Urinary bladder (tissue), 4 donors: Measurements from ENCODE around the gene KCNJ15. TPM values are rescaled to one million over a fixed set of nuclear protein-coding genes. Genes with fewer than 3 reads are reported as not detected.

Source experiments
- DNase-seq: peaks from one replicate; pipeline ENCODE4 v3.0.0-alpha.2; 2015; ENCODE audit errors: extremely low spot score
- H3K27ac ChIP-seq: one replicate; pipeline ENCODE4 v1.5.1; 2013; ENCODE audit warnings: low read depth, mild to moderate bottlenecking, moderate library complexity
- H3K36me3 ChIP-seq: one replicate; pipeline ENCODE4 v1.6.1; 2013; ENCODE audit warnings: mild to moderate bottlenecking, moderate library complexity; ENCODE audit not compliant: insufficient read depth
- H3K4me1 ChIP-seq: one replicate; pipeline ENCODE4 v1.6.1; 2013; ENCODE audit warnings: mild to moderate bottlenecking, moderate library complexity; ENCODE audit not compliant: insufficient read depth
- H3K4me3 ChIP-seq: one replicate; pipeline ENCODE4 v1.5.1; 2013; ENCODE audit warnings: low read depth, low read length
- WGBS: extraction: QIAGEN DNeasy Blood & Tissue Kit; methylation state at CpG from one replicate; pipeline ENCODE4 v1.1.7; 2013; 5-methylcytosine and 5-hydroxymethylcytosine counted together
- polyA plus RNA-seq: library from polyadenylated mRNA; stranded (reverse); fragments of 200-250 nt; gene quantifications from one replicate; pipeline ENCODE4 v1.2.3, GENCODE V29; 2013
- total RNA-seq: library from RNA; depleted of rRNA; stranded (reverse); fragments of >200 nt; gene quantifications from one replicate; pipeline ENCODE4 v1.2.3, GENCODE V29; 2014
- donor health status: healthy with polysubstance abuse.
- donor health status: healthy.

KCNJ15 gene
- total and polyA plus RNA-seq, 2 donors: 6.4 to 11.4 TPM

DNA sequence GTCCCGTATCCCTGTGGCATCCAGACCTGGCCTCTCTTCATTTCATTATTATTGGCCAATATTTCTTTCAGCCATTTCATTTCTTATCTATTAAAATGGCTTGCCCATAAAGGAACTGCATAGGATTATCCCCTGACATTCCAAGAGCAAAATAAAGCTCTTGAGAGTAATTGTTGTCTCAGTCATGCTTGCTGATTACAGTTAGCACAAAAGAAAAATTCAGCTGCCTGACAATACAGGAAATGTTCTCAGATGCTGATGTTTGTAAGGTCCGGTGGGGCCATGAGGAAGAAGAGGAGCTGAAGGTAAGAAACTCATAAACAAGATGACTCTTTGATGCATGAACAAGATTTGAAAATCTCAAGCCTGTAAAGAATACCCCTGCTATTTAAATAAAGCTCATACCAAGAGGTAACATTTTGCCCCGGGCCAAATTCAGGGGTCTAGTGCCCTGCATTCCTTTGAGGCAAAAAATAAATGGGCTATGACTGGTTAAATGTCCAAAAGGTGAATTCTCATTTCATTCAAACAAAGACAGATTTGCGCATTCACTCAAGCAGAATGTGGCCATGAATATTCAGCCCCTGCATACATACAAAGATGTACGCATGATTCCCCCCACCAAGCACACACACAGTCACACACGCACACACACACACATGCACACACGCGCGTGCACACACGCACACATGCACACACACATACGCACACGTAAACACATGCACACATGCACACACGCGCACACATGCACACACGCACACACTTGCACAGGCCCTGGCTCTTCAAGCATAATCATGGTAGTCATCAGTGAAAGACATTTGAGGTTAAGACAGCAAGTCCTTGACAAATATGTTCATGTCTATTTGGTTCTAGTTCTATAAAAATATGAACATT, 44.8 kb downstream of the KCNJ15 start:
- 88% methylated on average over 15 of the region's 15 CpGs for WGBS
- Histone ChIP-seq H3K27ac (no peak overlapping the region), H3K4me1 (no peaks in the 10 kb centered on the region), H3K36me3 (no peaks in the 10 kb centered on the region), H3K4me3 (no peak overlapping the region)
- DNase-seq: no peak

DNA sequence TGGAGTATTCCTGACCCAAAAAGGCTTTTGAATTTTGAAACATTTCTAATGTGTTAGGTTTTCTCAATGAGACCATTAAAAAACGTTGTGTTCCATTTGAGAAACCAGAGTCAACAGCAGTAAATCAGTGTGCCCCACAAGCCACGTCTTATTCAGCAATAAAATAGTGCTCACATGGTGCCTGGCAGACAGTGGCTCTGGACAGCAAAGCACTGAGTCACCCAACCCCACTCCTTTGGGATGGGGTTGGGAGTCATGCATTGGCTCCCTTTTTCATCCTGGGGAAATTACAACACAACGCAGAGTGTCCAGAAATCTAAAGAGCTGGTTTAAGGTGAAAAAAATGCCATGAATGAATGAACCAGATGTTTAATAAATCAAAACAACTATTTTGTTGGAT, 46.5 kb downstream of the KCNJ15 start:
- no peak for DNase-seq
- 43% methylated on average over 3 of the region's 3 CpGs for WGBS
- H3K36me3 ChIP-seq: no peaks in the 10 kb centered on the region
- H3K4me1 ChIP-seq: no peaks in the 10 kb centered on the region
- H3K4me3 ChIP-seq: no peak overlapping the region
- no peak overlapping the region for H3K27ac ChIP-seq

DNA sequence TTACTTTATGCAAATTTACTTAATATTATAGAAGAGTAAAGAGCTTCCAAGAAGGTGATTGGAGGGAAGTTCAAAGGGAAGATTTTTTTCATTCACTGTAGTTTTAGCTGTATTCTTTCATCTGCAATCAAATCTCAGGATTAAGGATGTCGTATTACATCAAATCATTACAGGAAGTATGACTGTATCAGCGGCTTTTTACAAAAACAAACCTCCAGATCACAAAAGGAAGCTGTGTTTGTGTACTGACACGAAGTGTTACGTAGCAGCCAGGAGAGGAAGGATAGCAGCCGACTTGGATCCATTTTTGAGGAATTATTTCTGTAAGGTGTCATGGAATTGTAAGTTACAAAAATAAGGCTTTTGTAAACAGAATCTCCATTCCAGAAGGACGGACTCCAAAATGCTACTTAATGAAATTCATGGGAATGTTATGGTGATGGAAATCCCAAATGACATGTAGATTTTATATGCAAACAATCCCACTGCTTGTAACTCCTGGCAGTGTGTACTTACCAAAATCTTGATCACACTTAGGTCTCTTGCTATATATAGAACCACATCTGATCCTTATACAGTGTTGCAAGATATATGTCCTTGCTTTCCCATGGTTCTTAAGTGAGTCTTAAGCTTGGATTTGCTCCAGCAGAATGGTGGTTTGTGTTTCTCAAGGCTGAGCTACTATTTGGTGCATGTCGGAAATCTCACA, 49.8 kb downstream of the KCNJ15 start:
- no peaks in the 10 kb centered on the region for H3K36me3 ChIP-seq
- no peaks in the 10 kb centered on the region for H3K4me1 ChIP-seq
- 9% methylated on average over 7 of the region's 7 CpGs for WGBS
- DNase-seq: no peak
- H3K4me3 ChIP-seq: no peak overlapping the region
- no peak overlapping the region for H3K27ac ChIP-seq

DNA sequence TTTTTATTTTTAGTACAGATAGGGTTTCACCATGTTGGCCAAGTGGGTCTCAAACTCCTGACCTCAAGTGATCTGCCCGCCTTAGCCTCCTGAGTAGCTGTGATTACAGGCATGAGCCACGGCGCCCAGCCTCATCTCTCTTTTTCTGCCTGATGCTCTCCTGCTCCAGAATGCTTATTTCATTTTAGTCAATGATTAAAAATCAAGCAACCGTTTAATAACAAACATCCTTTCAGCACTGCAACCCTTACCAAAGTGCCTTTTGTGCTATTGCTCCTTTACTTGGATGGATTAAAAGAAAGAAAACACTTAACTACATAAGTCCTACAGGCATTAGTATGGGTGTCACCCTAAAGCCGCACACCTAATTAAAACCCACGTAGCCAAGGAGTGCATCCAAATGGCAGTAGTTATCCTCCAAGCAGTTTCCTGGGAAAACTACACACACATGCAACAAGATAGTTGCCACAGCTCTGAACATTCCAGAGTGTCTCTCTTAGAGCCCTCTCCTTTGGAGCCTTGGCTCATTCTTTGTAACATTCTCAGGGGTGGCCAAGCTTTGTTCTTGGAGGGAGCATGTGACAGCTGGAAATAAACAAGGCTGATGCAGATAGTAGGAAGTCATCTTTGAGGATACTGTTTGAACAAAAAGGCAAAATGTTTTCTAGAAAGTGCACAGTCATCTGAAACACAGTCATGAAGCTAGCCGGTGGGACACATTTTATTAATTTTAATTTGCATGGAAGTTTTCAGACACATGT, 51.2 kb downstream of the KCNJ15 start:
- H3K27ac ChIP-seq: no peak overlapping the region
- no peaks in the 10 kb centered on the region for H3K36me3 ChIP-seq
- H3K4me1 ChIP-seq: no peaks in the 10 kb centered on the region
- no peak for DNase-seq
- WGBS: 78% methylated on average over 7 of the region's 7 CpGs
- H3K4me3 ChIP-seq: no peak overlapping the region

DNA sequence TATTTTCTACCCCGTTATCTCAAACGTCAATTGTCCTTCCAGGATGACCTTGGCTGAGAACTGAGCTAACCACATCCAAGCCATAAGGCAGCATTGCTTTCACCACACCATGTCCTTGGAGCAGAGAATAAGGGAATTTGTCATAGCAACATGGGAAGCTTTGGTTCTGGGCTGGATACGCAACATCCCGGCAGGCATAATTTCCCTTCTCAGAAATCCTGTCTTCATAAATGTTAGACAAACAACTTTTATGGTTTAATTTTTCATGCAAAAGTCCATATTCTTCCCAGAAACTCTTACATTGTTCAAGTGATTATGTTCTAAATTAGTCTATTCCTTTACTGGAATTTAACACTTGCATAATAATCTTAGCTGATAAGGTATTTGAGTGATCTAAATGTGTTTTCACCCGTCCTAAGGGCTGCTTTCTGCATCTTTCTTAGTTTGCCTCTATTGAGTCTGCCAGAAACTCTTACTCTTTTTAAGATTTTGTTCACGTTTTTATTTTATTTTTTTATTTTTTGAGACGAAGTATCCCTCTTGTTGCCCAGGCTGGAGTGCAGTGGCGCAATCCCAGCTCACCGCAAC, 51.8 kb downstream of the KCNJ15 start:
- DNase-seq: no peak
- Histone ChIP-seq H3K4me3 (no peak overlapping the region), H3K4me1 (no peaks in the 10 kb centered on the region), H3K36me3 (no peaks in the 10 kb centered on the region), H3K27ac (no peak overlapping the region)
- WGBS: 69% methylated on average over 9 of the region's 9 CpGs

DNA sequence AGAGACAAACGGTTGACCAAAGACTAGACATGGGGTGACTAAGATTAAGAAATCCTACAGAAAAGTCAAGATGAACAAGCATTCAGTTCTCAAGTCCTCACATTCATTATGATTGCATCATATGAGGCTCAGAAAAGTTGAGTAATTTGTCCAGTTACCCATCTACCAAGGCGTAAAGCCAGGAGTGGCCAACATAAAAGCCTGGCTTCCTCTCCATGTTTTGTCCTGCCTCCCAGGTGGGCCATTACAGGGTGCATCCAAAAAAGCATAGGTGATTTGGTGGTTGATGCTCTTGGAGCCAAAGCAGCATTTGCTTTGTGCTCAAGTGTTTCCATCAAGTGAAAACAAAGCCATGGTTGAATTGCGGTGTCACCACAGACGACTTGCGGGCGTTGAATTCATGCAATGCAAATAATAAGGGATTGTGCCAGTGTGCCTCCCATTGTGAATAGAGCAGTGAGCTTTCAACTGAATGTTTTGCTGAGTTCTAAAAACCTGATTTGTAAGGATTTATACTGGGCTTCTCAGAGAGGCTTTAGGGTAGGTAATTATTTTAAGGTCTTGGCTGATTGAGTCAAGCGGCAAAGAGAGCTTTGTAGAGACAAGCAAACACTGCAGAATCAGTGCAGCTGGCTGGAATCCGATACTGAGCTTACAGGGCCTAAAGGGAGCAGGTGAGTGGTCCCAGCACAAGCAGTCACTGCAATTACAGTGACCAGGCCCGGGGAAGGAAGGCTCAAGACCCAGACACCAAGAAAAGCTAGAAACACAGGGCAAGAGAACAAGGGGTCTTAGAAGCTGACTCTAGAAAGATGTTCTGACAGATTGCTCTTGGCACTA, 54.1 kb downstream of the KCNJ15 start:
- DNase-seq: no peak
- no peak overlapping the region for H3K27ac ChIP-seq

DNA sequence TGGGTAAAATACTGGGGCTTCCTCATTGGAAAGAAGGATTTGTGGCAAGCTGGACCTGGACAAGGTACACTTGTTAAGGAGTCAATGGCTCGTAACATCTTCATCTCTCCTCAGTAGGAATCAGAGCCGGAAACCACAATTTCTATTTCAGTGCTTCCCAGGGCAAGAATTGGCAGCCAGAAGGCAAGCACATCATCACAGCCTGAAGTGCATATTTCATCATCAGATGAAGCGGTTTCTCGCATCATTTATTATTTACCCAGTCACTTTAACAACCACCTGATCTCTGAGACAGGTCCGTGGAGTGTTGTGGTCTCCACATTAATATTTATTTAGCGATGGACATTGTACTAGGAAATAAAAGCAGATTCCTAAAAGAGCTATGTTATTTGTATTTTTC, 55.0 kb downstream of the KCNJ15 start:
- Histone ChIP-seq H3K4me3 (no peak overlapping the region), H3K4me1 (no peaks in the 10 kb centered on the region), H3K27ac (no peak overlapping the region), H3K36me3 (no peaks in the 10 kb centered on the region)
- WGBS: 94% methylated on average over 6 of the region's 6 CpGs
- DNase-seq: no peak

More for the DNA sequence above, 54.1 kb downstream of the KCNJ15 start:
- no peaks in the 10 kb centered on the region for H3K4me1 ChIP-seq
- 90% methylated on average over 9 of the region's 9 CpGs for WGBS
- H3K36me3 ChIP-seq: no peaks in the 10 kb centered on the region
- no peak overlapping the region for H3K4me3 ChIP-seq

DNA sequence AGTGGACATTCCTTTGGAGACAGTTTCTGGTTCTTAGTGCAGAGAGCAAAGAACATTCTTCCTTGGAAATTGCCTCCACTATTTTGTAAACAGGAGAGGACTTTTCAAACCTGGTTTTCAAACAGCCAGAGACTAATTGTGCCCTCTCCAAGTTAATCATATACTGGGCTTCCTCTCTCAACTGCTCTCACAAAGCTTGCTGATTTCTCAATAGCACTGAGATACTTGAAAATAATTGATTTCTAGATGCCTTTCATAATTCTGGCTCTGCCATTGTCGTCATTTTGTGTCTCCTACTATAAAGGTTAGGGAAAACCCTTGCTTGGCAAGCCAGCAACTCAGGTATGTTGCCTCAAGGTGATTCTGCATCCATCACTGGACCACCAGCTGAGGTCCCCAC, 56.0 kb downstream of the KCNJ15 start:
- Histone ChIP-seq H3K4me1 (no peaks in the 10 kb centered on the region), H3K4me3 (no peak overlapping the region), H3K27ac (no peak overlapping the region), H3K36me3 (no peaks in the 10 kb centered on the region)
- 92% methylated on average over 1 of the region's 1 CpG for WGBS
- no peak for DNase-seq

DNA sequence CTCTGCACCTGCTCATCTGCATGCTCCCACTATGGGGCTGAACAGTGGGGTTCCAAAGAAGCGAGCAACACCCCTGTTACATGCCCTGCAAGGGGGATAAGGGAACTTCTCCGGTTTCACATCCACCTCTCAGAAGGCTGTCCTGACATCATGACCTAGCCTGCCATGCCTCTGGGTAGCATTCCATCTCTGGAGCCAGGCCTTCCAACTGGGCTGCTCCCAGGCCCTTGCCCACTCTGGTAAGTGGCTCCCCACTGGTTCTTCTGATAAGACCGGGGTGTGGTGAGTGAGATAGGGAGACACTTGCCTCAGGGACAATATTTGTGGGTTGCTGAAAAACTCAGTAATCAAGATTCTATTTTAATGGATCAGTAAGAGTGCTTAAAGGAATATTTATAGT, 57.8 kb downstream of the KCNJ15 start:
- no peaks in the 10 kb centered on the region for H3K4me1 ChIP-seq
- H3K4me3 ChIP-seq: no peak overlapping the region
- H3K27ac ChIP-seq: no peak overlapping the region
- no peaks in the 10 kb centered on the region for H3K36me3 ChIP-seq
- DNase-seq: no peak
- 95% methylated on average over 3 of the region's 3 CpGs for WGBS

DNA sequence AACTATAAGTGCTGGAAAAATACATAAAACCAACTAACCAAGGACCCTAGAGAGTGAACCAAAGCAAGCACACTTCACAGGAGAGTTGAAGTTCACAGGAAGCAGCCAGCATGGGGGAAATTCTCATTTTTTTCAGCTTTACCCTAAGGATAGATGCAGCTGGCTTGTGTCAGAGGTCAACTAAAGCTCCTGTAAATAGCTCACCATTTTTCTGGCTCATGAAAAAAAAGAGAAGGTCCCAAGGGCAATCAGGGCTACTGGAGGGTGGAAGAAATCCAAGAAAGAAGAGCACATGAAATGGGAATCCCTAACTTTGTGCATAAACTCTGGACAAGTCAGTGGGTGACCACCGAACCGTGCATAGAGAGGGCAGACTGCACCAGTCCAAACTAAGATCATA, 58.3 kb downstream of the KCNJ15 start:
- no peak for DNase-seq
- Histone ChIP-seq H3K4me3 (no peak overlapping the region), H3K27ac (no peak overlapping the region), H3K36me3 (no peaks in the 10 kb centered on the region), H3K4me1 (no peaks in the 10 kb centered on the region)
- WGBS: 61% methylated on average over 2 of the region's 2 CpGs

DNA sequence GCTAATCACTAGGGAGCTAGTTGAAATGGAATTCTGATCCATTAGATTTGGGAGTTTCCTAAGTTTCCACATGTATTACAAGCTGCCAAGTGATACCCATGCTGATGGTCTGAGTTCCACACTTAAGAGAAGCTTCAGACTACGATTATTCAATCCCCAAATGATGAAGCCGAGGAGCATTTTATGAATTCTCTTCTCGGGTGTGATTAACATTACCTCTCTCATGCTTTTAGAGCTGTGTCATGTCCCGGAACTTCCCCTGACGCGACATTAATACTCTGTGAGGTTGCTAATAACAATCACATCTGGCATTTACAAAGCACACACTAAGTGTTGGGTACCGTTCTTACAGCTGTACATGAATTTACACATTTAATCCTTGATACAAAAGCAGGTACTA, 63.0 kb downstream of the KCNJ15 start:
- 70% methylated on average over 7 of the region's 7 CpGs for WGBS
- Histone ChIP-seq H3K36me3 (no peaks in the 10 kb centered on the region), H3K27ac (no peak overlapping the region), H3K4me3 (no peak overlapping the region), H3K4me1 (no peaks in the 10 kb centered on the region)
- DNase-seq: no peak

DNA sequence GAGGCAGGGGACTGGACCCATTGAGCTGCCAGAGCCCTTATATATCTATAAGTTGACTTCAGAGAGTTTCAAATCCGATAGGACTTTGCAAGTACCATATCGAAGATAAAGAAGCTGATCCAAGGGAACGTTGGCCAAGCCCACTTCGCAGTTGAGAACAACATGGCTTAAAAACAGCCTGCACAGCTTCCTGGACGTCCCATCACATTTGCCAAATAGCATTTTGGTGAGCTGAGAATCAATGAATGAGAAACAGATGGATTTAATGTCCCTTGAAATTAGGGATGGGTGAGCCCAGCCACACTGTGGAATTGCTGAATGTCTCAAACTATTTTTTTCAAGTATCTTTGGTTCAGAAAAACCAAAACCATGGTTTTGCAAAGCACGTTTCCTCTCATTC, 64.8 kb downstream of the KCNJ15 start:
- no peaks in the 10 kb centered on the region for H3K4me1 ChIP-seq
- no peaks in the 10 kb centered on the region for H3K36me3 ChIP-seq
- DNase-seq: no peak
- no peak overlapping the region for H3K27ac ChIP-seq
- WGBS: 82% methylated on average over 6 of the region's 6 CpGs
- H3K4me3 ChIP-seq: no peak overlapping the region
